Endothelial cell of umbilical vein (primary cell): ENCODE measurements around the gene TSEN2. TPM values are rescaled to one million over a fixed set of nuclear protein-coding genes. Genes with fewer than 3 reads are reported as not detected.

ENCODE experiments used
- BruUV-seq: library from RNA; stranded (reverse); fragments of 400-500 nt; replicated peaks from 2 replicates; lab custom pipeline; 2021; lab: Mats Ljungman, UMichigan
- CTCF ChIA-PET: fragments of 300-600, 350-600 bp; sonication (Branson Sonifier 250); formaldehyde crosslinking; loops from one replicate; lab custom pipeline; 2021; ENCODE audit warnings: antibody characterized with exemption, inconsistent platforms; lab: Charles Lee
- POLR2A ChIA-PET: fragments of 300-600, 350-600 bp; sonication (Branson Sonifier 250); formaldehyde crosslinking; loops from one replicate; lab custom pipeline; 2021; ENCODE audit warnings: antibody characterized with exemption, inconsistent platforms; lab: Charles Lee
- DNase-seq: peaks from one replicate; pipeline ENCODE4 v3.0.0-alpha.2; 2011; ENCODE audit warnings: low read depth, low spot score
- FAIRE-seq: peaks from 2 replicates; lab custom pipeline; 2011; peaks lifted over from hg19 to GRCh38; lab: Jason Lieb, UNC
- H2AFZ ChIP-seq: 2 replicates; pipeline ENCODE4 v1.6.0; 2012; ENCODE audit warnings: low read depth, low read length, control low read depth, inconsistent platforms
- H3K27ac ChIP-seq: 2 replicates; pipeline ENCODE4 v1.5.1; 2011; ENCODE audit warnings: low read depth, mild to moderate bottlenecking, control low read depth, low read length, moderate library complexity; ENCODE audit not compliant: insufficient read depth
- H3K27me3 ChIP-seq, 2 experiments: 2 replicates each; pipeline versions ENCODE4 v1.6.0 to v1.6.1; 2011; ENCODE audit warnings: low read length in 2 of 2, mixed read lengths in 1 of 2; ENCODE audit not compliant: control insufficient read depth in 2 of 2, insufficient read depth in 2 of 2
- H3K36me3 ChIP-seq, 2 experiments: 2 replicates in 1 of 2; 3 replicates in 1 of 2; pipeline ENCODE4 v1.5.1; 2011; ENCODE audit warnings: low read length in 2 of 2, mild to moderate bottlenecking in 1 of 2, moderate library complexity in 1 of 2; ENCODE audit not compliant: control insufficient read depth in 2 of 2, insufficient read depth in 2 of 2; ENCODE audit errors: extremely low read depth in 1 of 2
- H3K4me1 ChIP-seq: 3 replicates; pipeline ENCODE4 v1.5.1; 2011; ENCODE audit warnings: mild to moderate bottlenecking, low read length; ENCODE audit not compliant: control insufficient read depth, insufficient read depth; ENCODE audit errors: extremely low read depth
- H3K4me2 ChIP-seq: 2 replicates; pipeline ENCODE4 v1.6.1; 2011; ENCODE audit warnings: low read length, control low read depth, mixed read lengths; ENCODE audit not compliant: insufficient read depth
- H3K4me3 ChIP-seq, 3 experiments: fragments of 200-600 bp in 1 of 3; sonication (generic), shearing (Covaris generic) in 1 of 3; replicated peaks in 1 of 3; 2 replicates each; pipeline ENCODE4 v1.5.1; 2011 to 2016; ENCODE audit warnings: control low read depth in 3 of 3, low read length in 3 of 3, mild to moderate bottlenecking in 2 of 3, inconsistent platforms in 1 of 3, low read depth in 1 of 3, moderate library complexity in 1 of 3; ENCODE audit not compliant: insufficient read depth in 1 of 3
- H3K79me2 ChIP-seq: 2 replicates; pipeline ENCODE4 v1.6.0; 2012; ENCODE audit warnings: low read length, inconsistent platforms; ENCODE audit not compliant: control insufficient read depth, insufficient read depth
- H3K9ac ChIP-seq: replicated peaks from 2 replicates; pipeline ENCODE3; 2011; ENCODE audit warnings: low read length, control low read depth; ENCODE audit not compliant: insufficient read depth; ENCODE audit errors: extremely low read depth
- H3K9me1 ChIP-seq: replicated peaks from 3 replicates; pipeline ENCODE4 v1.6.0; 2011; ENCODE audit warnings: mild to moderate bottlenecking, low read length; ENCODE audit not compliant: control insufficient read depth, insufficient read depth; ENCODE audit errors: extremely low read depth
- H3K9me3 ChIP-seq: replicated peaks from 2 replicates; pipeline ENCODE4 v1.5.1; 2012; ENCODE audit warnings: low read length, inconsistent platforms; ENCODE audit not compliant: control insufficient read depth, insufficient read depth
- H4K20me1 ChIP-seq: replicated peaks from 2 replicates; pipeline ENCODE3; 2011; ENCODE audit warnings: mild to moderate bottlenecking, low read length; ENCODE audit not compliant: control insufficient read depth, insufficient read depth; ENCODE audit errors: extremely low read depth
- CTCF ChIP-seq, 2 donors: IDR thresholded peaks; 1 replicate in 1 of 2; 2 replicates in 1 of 2; pipeline ENCODE4 v1.5.1; 2011; ENCODE audit warnings: low read length in 2 of 2, mild to moderate bottlenecking in 2 of 2, moderate library complexity in 2 of 2, control low read depth in 1 of 2, inconsistent platforms in 1 of 2, low read depth in 1 of 2; ENCODE audit not compliant: insufficient read depth in 1 of 2; ENCODE audit errors: extremely low read depth in 1 of 2
- EZH2 ChIP-seq: IDR thresholded peaks from 2 replicates; pipeline ENCODE4 v1.6.1; 2012; ENCODE audit warnings: borderline replicate concordance, low read depth, mild to moderate bottlenecking, moderate library complexity, low read length, inconsistent platforms; ENCODE audit not compliant: severe bottlenecking
- FOS ChIP-seq: IDR thresholded peaks from 2 replicates; pipeline ENCODE4 v1.6.1; 2011; ENCODE audit warnings: mild to moderate bottlenecking, low read length, moderate library complexity, borderline replicate concordance; ENCODE audit not compliant: insufficient read depth
- GATA2 ChIP-seq: IDR thresholded peaks from 2 replicates; pipeline ENCODE4 v1.7.0; 2011; ENCODE audit warnings: low read depth, mild to moderate bottlenecking, moderate library complexity, mixed read lengths, low read length; ENCODE audit not compliant: insufficient read length, insufficient read depth
- JUN ChIP-seq: IDR thresholded peaks from 2 replicates; pipeline ENCODE4 v1.6.1; 2011; ENCODE audit warnings: borderline replicate concordance, low read depth; ENCODE audit not compliant: insufficient read length, insufficient read depth
- MAX ChIP-seq: IDR thresholded peaks from 2 replicates; pipeline ENCODE4 v1.6.1; 2011; ENCODE audit not compliant: insufficient read depth, insufficient read length
- MYC ChIP-seq: IDR thresholded peaks from one replicate; pipeline ENCODE4 v1.6.1; 2011; ENCODE audit warnings: mild to moderate bottlenecking, low read depth, low read length
- POLR2A ChIP-seq: IDR thresholded peaks from 2 replicates; pipeline ENCODE4 v1.6.1; 2012; ENCODE audit warnings: low read depth, mild to moderate bottlenecking, control low read depth, low read length
- POLR2AphosphoS5 ChIP-seq: IDR thresholded peaks from 2 replicates; pipeline ENCODE4 v1.6.1; 2012; ENCODE audit warnings: low read depth, mild to moderate bottlenecking, control low read depth, low read length, moderate library complexity; ENCODE audit not compliant: insufficient read depth
- dilution Hi-C: fragments of 300-500 bp; cut with MboI; formaldehyde crosslinking; loops from one replicate; pipeline ENCODE4 v1.15.0; 2019; ENCODE audit warnings: low sequenced_read_pairs; ENCODE audit not compliant: extremely low pct_ligation_motif_present
- intact Hi-C: fragments of 100-400 bp; cut with micrococcal nuclease; formaldehyde crosslinking; loops from one replicate; pipeline ENCODE4 v1.10.0; 2022
- polyA plus RNA-seq, 4 experiments: library from polyadenylated mRNA; depleted of rRNA in 3 of 4; stranded (reverse) in 3 of 4; unstranded in 1 of 4; fragments of >200 nt; gene quantifications; 2 replicates each; pipeline versions ENCODE4 v1.2.1 to v1.2.3, GENCODE V29; 2011 to 2012; ENCODE audit warnings: missing spikeins in 1 of 4
- total RNA-seq: library from RNA; stranded (reverse); gene quantifications from 2 replicates; pipeline ENCODE4 v1.2.3, GENCODE V29; 2021

The TSEN2 gene
- total and polyA plus RNA-seq, 2 donors (not counting 3 experiments of a cell fraction or from before 2014, with no cell fraction given): 8.3 to 12.1 TPM

DNA sequence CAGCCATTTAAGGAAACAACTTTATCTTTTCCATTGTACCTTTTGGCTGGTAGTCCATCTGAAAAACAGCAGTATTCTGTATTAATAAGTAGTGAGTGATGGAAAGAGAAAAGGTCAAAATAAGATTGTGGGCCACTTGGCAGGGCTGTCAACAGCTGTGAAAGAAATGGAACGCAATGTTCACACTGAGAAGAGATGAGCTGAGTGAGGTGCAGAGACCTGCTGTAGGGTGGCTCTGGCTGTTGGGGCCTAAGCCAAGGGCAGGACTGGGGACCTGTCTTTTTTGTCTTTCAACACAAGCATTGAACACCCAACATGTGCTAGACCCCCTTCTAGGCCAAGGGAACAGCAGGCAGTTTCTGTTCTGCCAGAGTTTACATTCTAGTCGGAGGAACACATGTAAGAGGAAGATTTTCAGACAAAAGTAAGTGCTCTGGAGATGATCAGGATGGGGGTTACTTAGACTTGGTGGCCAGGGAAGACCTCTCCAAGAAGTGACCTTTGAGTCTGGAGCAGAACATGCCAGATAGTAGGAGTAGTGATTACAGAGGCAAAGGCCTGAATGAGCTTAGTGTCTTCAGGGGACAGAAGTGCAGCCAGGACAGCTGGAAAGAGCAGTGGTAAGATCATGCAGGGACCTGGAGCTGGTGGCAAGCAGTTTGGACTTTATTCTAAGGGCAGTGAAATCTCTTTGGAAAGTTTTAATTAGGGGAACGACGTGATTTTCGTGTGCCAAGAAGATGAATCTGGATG lies 29.6 kb downstream of the TSEN2 start:
- Histone ChIP-seq H3K9me1 (no peaks in the 10 kb centered on the region), H3K27ac (no peak overlapping the region), H3K27me3 (no peaks in the 10 kb centered on the region), H2AFZ (no peak overlapping the region), H3K4me3 (no peak overlapping the region), H3K4me1 (peaks cover under 1% of the 10 kb centered on the region), H3K9ac (no peak overlapping the region), H3K79me2 (no peaks in the 10 kb centered on the region), H3K36me3 (no peaks in the 10 kb centered on the region), H3K4me2 (no peak overlapping the region), H4K20me1 (no peaks in the 10 kb centered on the region), H3K9me3 (no peaks in the 10 kb centered on the region)
- FAIRE-seq (no peak), DNase-seq (no peak)
- intact Hi-C loops (no loop called here), dilution Hi-C loops (no loop called here)
- ChIA-PET CTCF (interaction anchor here (0.9 to 1.0 kb wide), 2 partner anchors 23 to 49 kb away, joined by 3 read pairs; no protein-coding TSS in a partner anchor), POLR2A (no interaction called here)
- no TSS peak for BruUV-seq
- TF ChIP-seq MAX: no peak
- TF ChIP-seq GATA2: no peak
- no peak for TF ChIP-seq POLR2AphosphoS5
- no peak for TF ChIP-seq FOS
- no peak for TF ChIP-seq MYC
- no peak for TF ChIP-seq CTCF (IDR thresholded peaks at IDR 0.05; ENCODE audit: extremely low read depth in 1 of 2, insufficient read depth in 1 of 2, low read depth in 1 of 2, low read length in 2 of 2)
- no peak for TF ChIP-seq POLR2A
- no peak for TF ChIP-seq EZH2
- TF ChIP-seq JUN: no peak
